WTC11 (cell line): ENCODE data around the gene VEPH1. TPM values are rescaled to one million over a fixed set of nuclear protein-coding genes. Genes with fewer than 3 reads are reported as not detected.

Experiments
- ATAC-seq: fragments of 200-7000 bp; cut with Tn5 transposase; 2 replicates; pipeline ENCODE4 v1.10.0; 2021; ENCODE audit warnings: mild to moderate bottlenecking, moderate library complexity
- CTCF ChIA-PET: fragments of 300-600 bp; sonication (Branson Sonifier 250); formaldehyde crosslinking; loops from one replicate; lab custom pipeline; 2021; ENCODE audit warnings: antibody characterized with exemption; lab: Charles Lee
- POLR2A ChIA-PET: fragments of 350-600 bp; sonication (Branson Sonifier 250); formaldehyde crosslinking; loops from one replicate; lab custom pipeline; 2021; ENCODE audit warnings: antibody characterized with exemption; lab: Charles Lee
- DNase-seq: peaks from one replicate; pipeline ENCODE4 v3.0.0; 2021; ENCODE audit warnings: low spot score
- H3K27ac Mint-ChIP-seq: 2 replicates; pipeline ENCODE4 v1.8.0; 2021; ENCODE audit warnings: mixed read lengths
- H3K27me3 Mint-ChIP-seq: 2 replicates; pipeline ENCODE4 v1.8.0; 2021; ENCODE audit warnings: low read depth, mild to moderate bottlenecking, moderate library complexity, mixed read lengths
- H3K36me3 Mint-ChIP-seq: 2 replicates; pipeline ENCODE4 v1.8.0; 2021; ENCODE audit warnings: mixed read lengths
- H3K4me1 Mint-ChIP-seq: 2 replicates; pipeline ENCODE4 v1.8.0; 2022; ENCODE audit warnings: mixed read lengths
- H3K4me3 Mint-ChIP-seq: 2 replicates; pipeline ENCODE4 v1.8.0; 2021; ENCODE audit warnings: mild to moderate bottlenecking, moderate library complexity, mixed read lengths
- H3K9me3 Mint-ChIP-seq: 2 replicates; pipeline ENCODE4 v1.8.0; 2021; ENCODE audit warnings: mixed read lengths
- CREM ChIP-seq: sonication (generic); formaldehyde crosslinking; IDR thresholded peaks from 2 replicates; pipeline ENCODE4 v1.8.1; 2022; ENCODE audit warnings: mild to moderate bottlenecking, missing genetic modification reagents, moderate library complexity
- CTCF ChIP-seq: fragments of 200-600 bp; IDR thresholded peaks from 2 replicates; pipeline ENCODE4 v1.8.0; 2022; ENCODE audit warnings: antibody characterized with exemption
- ESRRA ChIP-seq: sonication (generic); formaldehyde crosslinking; IDR thresholded peaks from 2 replicates; pipeline ENCODE4 v1.8.1; 2022; ENCODE audit warnings: mild to moderate bottlenecking, missing genetic modification reagents, borderline replicate concordance
- MYBL2 ChIP-seq: sonication (generic); formaldehyde crosslinking; IDR thresholded peaks from 2 replicates; pipeline ENCODE4 v1.8.1; 2023; ENCODE audit warnings: mild to moderate bottlenecking, moderate library complexity, missing genetic modification reagents
- NFE2L1 ChIP-seq: sonication (generic); formaldehyde crosslinking; IDR thresholded peaks from 2 replicates; pipeline ENCODE4 v1.8.1; 2023; ENCODE audit warnings: missing genetic modification reagents
- NFYB ChIP-seq: sonication (generic); formaldehyde crosslinking; conservative IDR thresholded peaks from 2 replicates; pipeline ENCODE4 v1.8.0; 2022; ENCODE audit warnings: low read depth, missing genetic modification reagents
- RORB ChIP-seq: fragments of 250-450 bp; sonication (Bioruptor Pico); IDR thresholded peaks from 2 replicates; pipeline ENCODE4 v1.9.0; 2021; ENCODE audit warnings: mild to moderate bottlenecking
- SP1 ChIP-seq: sonication (generic); formaldehyde crosslinking; conservative IDR thresholded peaks from 2 replicates; pipeline ENCODE4 v1.8.1; 2022; ENCODE audit warnings: missing genetic modification reagents
- TEAD4 ChIP-seq: sonication (generic); formaldehyde crosslinking; IDR thresholded peaks from 2 replicates; pipeline ENCODE4 v1.8.0; 2022; ENCODE audit warnings: mild to moderate bottlenecking, missing genetic modification reagents
- ZBTB43 ChIP-seq: sonication (generic); formaldehyde crosslinking; IDR thresholded peaks from 2 replicates; pipeline ENCODE4 v1.8.1; 2023; ENCODE audit warnings: mild to moderate bottlenecking, missing genetic modification reagents
- ZNF219 ChIP-seq: sonication (generic); formaldehyde crosslinking; IDR thresholded peaks from 2 replicates; pipeline ENCODE4 v1.8.0; 2023; ENCODE audit warnings: missing genetic modification reagents, mild to moderate bottlenecking, borderline replicate concordance
- ZNF263 ChIP-seq: sonication (generic); formaldehyde crosslinking; IDR thresholded peaks from 2 replicates; pipeline ENCODE4 v1.8.1; 2022; ENCODE audit warnings: low read depth, mild to moderate bottlenecking, moderate library complexity, missing genetic modification reagents
- ZNF416 ChIP-seq: fragments of 250-450 bp; sonication (Bioruptor Pico); IDR thresholded peaks from 2 replicates; pipeline ENCODE4 v1.9.0; 2021; ENCODE audit warnings: mild to moderate bottlenecking, inconsistent platforms
- ZNF671 ChIP-seq: fragments of 250-450 bp; sonication (Bioruptor Pico); IDR thresholded peaks from 2 replicates; pipeline ENCODE4 v1.8.0; 2021; ENCODE audit warnings: mild to moderate bottlenecking
- ZSCAN18 ChIP-seq: fragments of 250-450 bp; sonication (Bioruptor Pico); IDR thresholded peaks from 2 replicates; pipeline ENCODE4 v2.1.2; 2022; ENCODE audit warnings: mild to moderate bottlenecking, moderate library complexity
- total RNA-seq: library from RNA; stranded (reverse); gene quantifications from 3 replicates; pipeline ENCODE4 v1.2.3, GENCODE V29; 2021
- TF ChIP-seq, protein P1 (sequence below): sonication (generic); formaldehyde crosslinking; IDR thresholded peaks from 2 replicates; pipeline ENCODE4 v1.8.1; 2022; ENCODE audit warnings: missing genetic modification reagents, borderline replicate concordance
- TF ChIP-seq, protein P2 (sequence below): sonication (generic); formaldehyde crosslinking; IDR thresholded peaks from 2 replicates; pipeline ENCODE4 v1.8.1; 2022; ENCODE audit warnings: low read depth, mild to moderate bottlenecking, moderate library complexity, missing genetic modification reagents, borderline replicate concordance
- TF ChIP-seq, protein P3 (sequence below): sonication (generic); formaldehyde crosslinking; IDR thresholded peaks from 2 replicates; pipeline ENCODE4 v1.8.0; 2022; ENCODE audit warnings: mild to moderate bottlenecking, missing genetic modification reagents
- TF ChIP-seq, protein P4 (sequence below): sonication (generic); formaldehyde crosslinking; IDR thresholded peaks from 2 replicates; pipeline ENCODE4 v1.8.0; 2022; ENCODE audit warnings: mild to moderate bottlenecking, missing genetic modification reagents
- TF ChIP-seq, protein P5 (sequence below): fragments of 250-450 bp; sonication (Bioruptor Pico); IDR thresholded peaks from 2 replicates; pipeline ENCODE4 v1.9.0; 2021; ENCODE audit warnings: mild to moderate bottlenecking

The VEPH1 gene
- total RNA-seq, 1 experiment from 2014 or later, result 10.8 TPM

DNA sequence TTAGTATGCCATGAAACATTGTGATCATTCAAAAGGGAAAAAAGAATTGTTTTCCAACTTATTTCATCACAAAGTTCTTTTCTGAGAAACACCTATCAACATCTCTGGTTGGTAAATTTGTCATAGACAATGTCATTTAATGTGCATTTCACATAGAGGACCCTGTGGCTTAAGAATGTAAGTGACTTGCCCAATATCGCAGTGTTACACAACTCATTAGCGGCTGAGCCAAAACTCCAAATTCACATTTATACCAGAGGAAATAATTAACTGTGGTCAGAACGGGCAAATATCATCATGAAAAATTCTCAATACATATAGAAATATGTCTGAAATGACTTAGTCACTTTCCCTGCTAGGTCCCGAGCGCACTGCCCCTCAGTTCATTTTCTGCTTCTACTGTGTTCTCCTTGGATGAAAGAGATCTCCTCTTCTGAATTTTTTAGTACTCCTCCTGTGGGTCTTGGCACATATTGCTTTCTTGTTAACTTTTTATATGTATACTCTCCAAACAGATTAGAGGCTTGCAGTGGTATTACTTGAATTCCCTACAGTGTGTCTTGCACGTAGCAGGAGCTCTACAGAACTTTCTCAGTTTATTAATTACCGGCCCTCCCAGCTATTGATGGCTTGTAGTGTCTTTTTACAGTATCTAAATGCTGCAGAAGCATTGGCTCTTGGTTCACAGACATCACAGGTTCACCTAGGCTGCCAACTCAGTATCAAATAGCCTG lies 33.5 kb downstream of the VEPH1 start:
- ChIA-PET POLR2A (no interaction called here), CTCF (no interaction called here)
- Mint-ChIP-seq H3K27me3 (no peaks in the 10 kb centered on the region), H3K4me3 (no peak overlapping the region), H3K9me3 (no peaks in the 10 kb centered on the region), H3K27ac (no peak overlapping the region), H3K4me1 (no peaks in the 10 kb centered on the region), H3K36me3 (no peaks in the 10 kb centered on the region)
- DNase-seq, result no peak
- TF ChIP-seq CREM (CRISPR knock-in tag), result no peak
- no peak for ATAC-seq

- Mint-ChIP-seq H3K4me3 (no peak overlapping the region), H3K9me3 (no peaks in the 10 kb centered on the region), H3K27ac (no peak overlapping the region), H3K27me3 (no peaks in the 10 kb centered on the region), H3K36me3 (no peaks in the 10 kb centered on the region), H3K4me1 (peaks cover 3% of the 10 kb centered on the region)
- ChIA-PET CTCF (no interaction called here), POLR2A (no interaction called here)
- no peak for ATAC-seq
- TF ChIP-seq ZNF219 (CRISPR knock-in tag), result no peak
- no peak for TF ChIP-seq ZNF671 (CRISPR knock-in tag)
- no peak for TF ChIP-seq ESRRA (CRISPR knock-in tag)
- no peak for TF ChIP-seq ZNF263 (CRISPR knock-in tag)
- TF ChIP-seq, protein P1, sequence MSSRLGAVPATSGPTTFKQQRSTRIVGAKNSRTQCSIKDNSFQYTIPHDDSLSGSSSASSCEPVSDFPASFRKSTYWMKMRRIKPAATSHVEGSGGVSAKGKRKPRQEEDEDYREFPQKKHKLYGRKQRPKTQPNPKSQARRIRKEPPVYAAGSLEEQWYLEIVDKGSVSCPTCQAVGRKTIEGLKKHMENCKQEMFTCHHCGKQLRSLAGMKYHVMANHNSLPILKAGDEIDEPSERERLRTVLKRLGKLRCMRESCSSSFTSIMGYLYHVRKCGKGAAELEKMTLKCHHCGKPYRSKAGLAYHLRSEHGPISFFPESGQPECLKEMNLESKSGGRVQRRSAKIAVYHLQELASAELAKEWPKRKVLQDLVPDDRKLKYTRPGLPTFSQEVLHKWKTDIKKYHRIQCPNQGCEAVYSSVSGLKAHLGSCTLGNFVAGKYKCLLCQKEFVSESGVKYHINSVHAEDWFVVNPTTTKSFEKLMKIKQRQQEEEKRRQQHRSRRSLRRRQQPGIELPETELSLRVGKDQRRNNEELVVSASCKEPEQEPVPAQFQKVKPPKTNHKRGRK (CRISPR knock-in tag), result no peak
- TF ChIP-seq ZSCAN18 (CRISPR knock-in tag), result no peak
- no peak for TF ChIP-seq NFE2L1 (CRISPR knock-in tag)
- TF ChIP-seq, protein P2, sequence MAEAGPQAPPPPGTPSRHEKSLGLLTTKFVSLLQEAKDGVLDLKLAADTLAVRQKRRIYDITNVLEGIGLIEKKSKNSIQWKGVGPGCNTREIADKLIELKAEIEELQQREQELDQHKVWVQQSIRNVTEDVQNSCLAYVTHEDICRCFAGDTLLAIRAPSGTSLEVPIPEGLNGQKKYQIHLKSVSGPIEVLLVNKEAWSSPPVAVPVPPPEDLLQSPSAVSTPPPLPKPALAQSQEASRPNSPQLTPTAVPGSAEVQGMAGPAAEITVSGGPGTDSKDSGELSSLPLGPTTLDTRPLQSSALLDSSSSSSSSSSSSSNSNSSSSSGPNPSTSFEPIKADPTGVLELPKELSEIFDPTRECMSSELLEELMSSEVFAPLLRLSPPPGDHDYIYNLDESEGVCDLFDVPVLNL (CRISPR knock-in tag), result no peak
- TF ChIP-seq ZNF416 (CRISPR knock-in tag), result no peak
- no peak for TF ChIP-seq CTCF
- TF ChIP-seq, protein P3, sequence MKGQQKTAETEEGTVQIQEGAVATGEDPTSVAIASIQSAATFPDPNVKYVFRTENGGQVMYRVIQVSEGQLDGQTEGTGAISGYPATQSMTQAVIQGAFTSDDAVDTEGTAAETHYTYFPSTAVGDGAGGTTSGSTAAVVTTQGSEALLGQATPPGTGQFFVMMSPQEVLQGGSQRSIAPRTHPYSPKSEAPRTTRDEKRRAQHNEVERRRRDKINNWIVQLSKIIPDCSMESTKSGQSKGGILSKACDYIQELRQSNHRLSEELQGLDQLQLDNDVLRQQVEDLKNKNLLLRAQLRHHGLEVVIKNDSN (CRISPR knock-in tag), result no peak
- DNase-seq, result no peak
Observed at GRCh38 chr3:157467200-157467599, 36.0 kb downstream of the VEPH1 start.

DNA sequence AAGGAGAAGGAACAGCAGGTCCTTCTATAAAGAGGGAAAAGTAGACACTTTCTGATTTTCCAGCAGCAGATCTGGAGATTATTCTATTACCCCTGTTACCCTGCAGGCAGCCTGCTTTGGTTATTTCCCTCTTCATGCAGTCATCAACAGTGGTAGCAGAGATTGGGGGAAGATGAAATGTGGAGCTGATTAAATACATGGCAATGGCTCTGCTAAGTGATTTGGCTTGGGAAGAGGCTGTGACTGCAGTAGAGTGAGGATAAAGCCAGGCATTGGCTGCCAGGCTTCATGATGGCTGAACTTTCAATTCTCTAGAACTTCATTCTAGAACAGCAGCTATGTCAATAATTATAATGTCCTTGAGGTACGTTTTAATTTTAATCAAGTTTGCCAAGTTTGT lies 37.5 kb downstream of the VEPH1 start:
- H3K36me3 Mint-ChIP-seq, result no peaks in the 10 kb centered on the region
- DNase-seq (no peak), ATAC-seq (no peak)
- CTCF ChIA-PET, result interaction anchor here (0.9 to 1.9 kb wide), 6 partner anchors 16 to 107 kb away, joined by 3 to 6 read pairs (median 4); no protein-coding TSS in a partner anchor
- no peaks in the 10 kb centered on the region for H3K27me3 Mint-ChIP-seq
- no peak overlapping the region for H3K27ac Mint-ChIP-seq
- peaks cover 3% of the 10 kb centered on the region for H3K4me1 Mint-ChIP-seq
- H3K9me3 Mint-ChIP-seq, result no peaks in the 10 kb centered on the region
- POLR2A ChIA-PET, result no interaction called here
- H3K4me3 Mint-ChIP-seq, result no peak overlapping the region
- no peak for TF ChIP-seq RORB (CRISPR knock-in tag)
- TF ChIP-seq ZBTB43 (CRISPR knock-in tag), result no peak
- TF ChIP-seq MYBL2 (CRISPR knock-in tag), result no peak
- no peak for TF ChIP-seq SP1
- TF ChIP-seq TEAD4 (CRISPR knock-in tag), result no peak
- TF ChIP-seq, protein P4, sequence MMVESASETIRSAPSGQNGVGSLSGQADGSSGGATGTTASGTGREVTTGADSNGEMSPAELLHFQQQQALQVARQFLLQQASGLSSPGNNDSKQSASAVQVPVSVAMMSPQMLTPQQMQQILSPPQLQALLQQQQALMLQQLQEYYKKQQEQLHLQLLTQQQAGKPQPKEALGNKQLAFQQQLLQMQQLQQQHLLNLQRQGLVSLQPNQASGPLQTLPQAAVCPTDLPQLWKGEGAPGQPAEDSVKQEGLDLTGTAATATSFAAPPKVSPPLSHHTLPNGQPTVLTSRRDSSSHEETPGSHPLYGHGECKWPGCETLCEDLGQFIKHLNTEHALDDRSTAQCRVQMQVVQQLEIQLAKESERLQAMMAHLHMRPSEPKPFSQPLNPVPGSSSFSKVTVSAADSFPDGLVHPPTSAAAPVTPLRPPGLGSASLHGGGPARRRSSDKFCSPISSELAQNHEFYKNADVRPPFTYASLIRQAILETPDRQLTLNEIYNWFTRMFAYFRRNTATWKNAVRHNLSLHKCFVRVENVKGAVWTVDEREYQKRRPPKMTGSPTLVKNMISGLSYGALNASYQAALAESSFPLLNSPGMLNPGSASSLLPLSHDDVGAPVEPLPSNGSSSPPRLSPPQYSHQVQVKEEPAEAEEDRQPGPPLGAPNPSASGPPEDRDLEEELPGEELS (CRISPR knock-in tag), result no peak
- TF ChIP-seq, protein P5, sequence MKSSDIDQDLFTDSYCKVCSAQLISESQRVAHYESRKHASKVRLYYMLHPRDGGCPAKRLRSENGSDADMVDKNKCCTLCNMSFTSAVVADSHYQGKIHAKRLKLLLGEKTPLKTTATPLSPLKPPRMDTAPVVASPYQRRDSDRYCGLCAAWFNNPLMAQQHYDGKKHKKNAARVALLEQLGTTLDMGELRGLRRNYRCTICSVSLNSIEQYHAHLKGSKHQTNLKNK (CRISPR knock-in tag), result no peak
- TF ChIP-seq NFYB (CRISPR knock-in tag), result no peak
- TF ChIP-seq, protein P2 (CRISPR knock-in tag), result no peak
